GM12891 (cell line): Measurements from ENCODE around the gene CHPF2.

ENCODE experiments used
- PAX5 ChIP-seq: IDR thresholded peaks from 2 replicates; pipeline ENCODE4 v1.6.1; 2011; ENCODE audit warnings: low read length, moderate library complexity, mild to moderate bottlenecking; ENCODE audit not compliant: insufficient read depth, severe bottlenecking
- POLR2A ChIP-seq: IDR thresholded peaks from 2 replicates; pipeline ENCODE4 v1.6.1; 2011; ENCODE audit warnings: low read depth, low read length, control low read depth
- POLR2AphosphoS5 ChIP-seq: IDR thresholded peaks from 2 replicates; pipeline ENCODE4 v1.6.1; 2011; ENCODE audit warnings: low read depth, low read length, control low read depth
- SPI1 ChIP-seq: IDR thresholded peaks from 2 replicates; pipeline ENCODE4 v1.6.1; 2011; ENCODE audit warnings: low read depth, low read length, control low read depth
- TAF1 ChIP-seq: IDR thresholded peaks from 2 replicates; pipeline ENCODE4 v1.6.1; 2011; ENCODE audit warnings: low read depth, low read length, control low read depth

DNA sequence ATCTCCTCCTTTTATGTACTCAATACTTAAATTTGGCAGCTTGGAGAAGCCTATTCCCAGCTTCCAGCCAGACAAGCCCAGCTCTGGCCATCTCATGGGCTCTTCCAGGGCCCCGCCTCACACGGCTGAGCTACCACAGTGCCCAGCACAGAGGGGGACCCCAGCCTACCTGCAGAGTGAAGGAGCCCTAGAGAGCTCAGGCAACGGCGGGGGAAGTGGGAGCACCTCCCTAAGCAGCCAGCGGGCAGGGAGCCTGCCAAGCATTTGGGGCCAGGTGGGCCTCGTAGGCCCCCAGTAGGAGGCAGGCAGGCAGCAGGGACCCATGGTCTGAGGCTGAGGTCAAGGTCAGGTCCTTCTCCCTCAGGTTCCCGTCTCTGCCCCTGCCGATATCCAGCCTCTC lies 45.3 kb downstream of the CHPF2 start:
- TF ChIP-seq POLR2AphosphoS5 (no peak), POLR2A (no peak), TAF1 (no peak), PAX5 (no peak), SPI1 (no peak)
